ENCODE data around the gene SNPH. TPM values are rescaled to one million over a fixed set of nuclear protein-coding genes. Genes with fewer than 3 reads are reported as not detected.
A peak's percentile ranks its signal among the peaks of the same experiment; 100 is the strongest.

SNPH gene
- total RNA-seq, 4 donors from 2014 or later = 0.53 to 6.6 (median 2.4) TPM

GRCh38 chr20:1301031-1301529 lies 35.0 kb downstream of the SNPH start:
- no peak overlapping the region for H3K27ac ChIP-seq
- TF ChIP-seq CTCF (IDR thresholded peaks at IDR 0.05) (no peak), POLR2A (IDR thresholded peaks at IDR 0.05) (no peak)
- DNase-seq = peak in 1 of 3 donors; percentile 35
- H3K4me1 ChIP-seq = no peaks in the 10 kb centered on the region
- no peaks in the 10 kb centered on the region for H3K9me3 ChIP-seq
- H3K27me3 ChIP-seq = no peaks in the 10 kb centered on the region
- H3K36me3 ChIP-seq = peaks cover 0 to 11% (median 0%) of the 10 kb centered on the region in 3 donors
- no peak overlapping the region for H3K4me3 ChIP-seq

- H3K9me3 ChIP-seq = no peaks in the 10 kb centered on the region
- DNase-seq = no peak
- TF ChIP-seq POLR2A (IDR thresholded peaks at IDR 0.05) (no peak), CTCF (IDR thresholded peaks at IDR 0.05) (no peak)
- H3K4me1 ChIP-seq = no peaks in the 10 kb centered on the region
- H3K4me3 ChIP-seq = no peak overlapping the region
- H3K36me3 ChIP-seq = peaks cover 0 to 16% (median 0%) of the 10 kb centered on the region in 3 donors
- H3K27ac ChIP-seq = no peak overlapping the region
- no peaks in the 10 kb centered on the region for H3K27me3 ChIP-seq
These were observed 36.8 kb downstream of the SNPH start for GRCh38 chr20:1302685-1303541.

GRCh38 chr20:1304710-1305515 lies 38.8 kb downstream of the SNPH start:
- Histone ChIP-seq H3K4me3 (no peak overlapping the region), H3K36me3 (peaks cover 0 to 26% (median 0%) of the 10 kb centered on the region in 3 donors), H3K9me3 (no peaks in the 10 kb centered on the region), H3K27me3 (no peaks in the 10 kb centered on the region), H3K4me1 (no peaks in the 10 kb centered on the region), H3K27ac (no peak overlapping the region)
- peak in 1 of 3 donors; percentile 45 for DNase-seq
- TF ChIP-seq CTCF (IDR thresholded peaks at IDR 0.05) (no peak), POLR2A (IDR thresholded peaks at IDR 0.05) (no peak)

- peaks cover 0 to 31% (median 0%) of the 10 kb centered on the region in 3 donors for H3K36me3 ChIP-seq
- H3K4me3 ChIP-seq = no peak overlapping the region
- no peak for DNase-seq
- H3K9me3 ChIP-seq = no peaks in the 10 kb centered on the region
- H3K27ac ChIP-seq = no peak overlapping the region
- H3K4me1 ChIP-seq = no peaks in the 10 kb centered on the region
- TF ChIP-seq POLR2A (IDR thresholded peaks at IDR 0.05) = no peak
- TF ChIP-seq CTCF (IDR thresholded peaks at IDR 0.05) = no peak
- no peaks in the 10 kb centered on the region for H3K27me3 ChIP-seq
These were observed 39.6 kb downstream of the SNPH start for GRCh38 chr20:1305712-1306111.

GRCh38 chr20:1306316-1307135 lies 40.4 kb downstream of the SNPH start:
- peaks cover 0 to 39% (median 0%) of the 10 kb centered on the region in 3 donors for H3K36me3 ChIP-seq
- no peak overlapping the region for H3K27ac ChIP-seq
- TF ChIP-seq CTCF (IDR thresholded peaks at IDR 0.05) = no peak
- TF ChIP-seq POLR2A (IDR thresholded peaks at IDR 0.05) = no peak
- peak in 1 of 3 donors; percentile 48 for DNase-seq
- H3K4me1 ChIP-seq = no peaks in the 10 kb centered on the region
- H3K9me3 ChIP-seq = no peaks in the 10 kb centered on the region
- H3K27me3 ChIP-seq = no peaks in the 10 kb centered on the region
- no peak overlapping the region for H3K4me3 ChIP-seq

Data from Peyer's patch (tissue), 4 donors.